Mesodermal cell (in vitro differentiated cells): ENCODE data around the gene GDPGP1.
"Not testable (repeated sequence)": the region's sequence is repeated elsewhere in the genome, so short reads cannot be mapped to it uniquely, and the experiment has no call there.

ENCODE experiments used
- H3K27ac ChIP-seq: 2 replicates; pipeline ENCODE4 v1.7.0; 2013; ENCODE audit warnings: mild to moderate bottlenecking, low read depth, low read length, moderate library complexity; ENCODE audit not compliant: severe bottlenecking
- H3K36me3 ChIP-seq: 2 replicates; pipeline ENCODE4 v1.7.1; 2013; ENCODE audit warnings: mild to moderate bottlenecking, low read length, moderate library complexity; ENCODE audit not compliant: control insufficient read depth, insufficient read depth
- H3K4me1 ChIP-seq: one replicate; pipeline ENCODE4 v1.7.1; 2013; ENCODE audit warnings: mild to moderate bottlenecking, low read length; ENCODE audit not compliant: insufficient read depth, control insufficient read depth, poor library complexity, severe bottlenecking
- H3K4me3 ChIP-seq: 2 replicates; pipeline ENCODE4 v1.7.0; 2013; ENCODE audit warnings: low read length, control low read depth, mild to moderate bottlenecking; ENCODE audit not compliant: insufficient read depth, poor library complexity, severe bottlenecking; ENCODE audit errors: extremely low read depth
- H3K9me3 ChIP-seq: 2 replicates; pipeline ENCODE4 v1.7.1; 2013; ENCODE audit warnings: mild to moderate bottlenecking, low read length, moderate library complexity; ENCODE audit not compliant: control insufficient read depth
- WGBS, 2 experiments: methylation state at CpG; one replicate each; pipeline ENCODE4 v1.1.5; 2013; ENCODE audit warnings: missing lambda C conversion rate in 2 of 2; ENCODE audit not compliant: insufficient coverage in 2 of 2; 5-methylcytosine and 5-hydroxymethylcytosine counted together

Gene GDPGP1

GRCh38 chr15:90266061-90266431 lies 32.0 kb downstream of the GDPGP1 start:
- Histone ChIP-seq H3K4me1 (peaks cover 11% of the 10 kb centered on the region), H3K4me3 (peak overlapping the region; percentile 68), H3K36me3 (peaks cover 39% of the 10 kb centered on the region), H3K27ac (peak overlapping the region; percentile 93), H3K9me3 (no peaks in the 10 kb centered on the region)
- WGBS, 2 experiments = 0 to 1% methylated on average over 12 to 15 of the region's 16 CpGs

GRCh38 chr15:90266485-90266884 lies 32.5 kb downstream of the GDPGP1 start:
- Histone ChIP-seq H3K4me1 (peaks cover 11% of the 10 kb centered on the region), H3K9me3 (no peaks in the 10 kb centered on the region)
- 36% methylated on average over 6 of the region's 15 CpGs; no CpG with 5 or more reads in 1 of the 2 experiments for WGBS, 2 experiments

GRCh38 chr15:90268415-90268814 lies 34.4 kb downstream of the GDPGP1 start:
- Histone ChIP-seq H3K36me3 (peaks cover 62% of the 10 kb centered on the region), H3K9me3 (no peaks in the 10 kb centered on the region), H3K27ac (no peak overlapping the region), H3K4me1 (peaks cover 11% of the 10 kb centered on the region), H3K4me3 (no peak overlapping the region)
- WGBS, 2 experiments = no CpG with 5 or more reads among the region's 1 CpG

More at GRCh38 chr15:90266485-90266884, 32.5 kb downstream of the GDPGP1 start:
- peak overlapping the region; percentile 68 for H3K4me3 ChIP-seq
- H3K36me3 ChIP-seq = peaks cover 43% of the 10 kb centered on the region
- H3K27ac ChIP-seq = peak overlapping the region; percentile 93

GRCh38 chr15:90270502-90271150 lies 36.6 kb downstream of the GDPGP1 start:
- WGBS, 2 experiments = 90 to 97% methylated on average over 8 to 10 of the region's 10 CpGs
- no peak overlapping the region for H3K4me3 ChIP-seq

GRCh38 chr15:90271459-90272166 lies 37.6 kb downstream of the GDPGP1 start:
- H3K4me1 ChIP-seq = peaks cover 11% of the 10 kb centered on the region
- peak overlapping the region; percentile 16 for H3K27ac ChIP-seq
- no peaks in the 10 kb centered on the region for H3K9me3 ChIP-seq
- H3K36me3 ChIP-seq = peaks cover 80% of the 10 kb centered on the region
- WGBS, 2 experiments = 94 to 97% methylated on average over 5 to 6 of the region's 7 CpGs
- H3K4me3 ChIP-seq = no peak overlapping the region

More at GRCh38 chr15:90270502-90271150, 36.6 kb downstream of the GDPGP1 start:
- peaks cover 11% of the 10 kb centered on the region for H3K4me1 ChIP-seq
- no peak overlapping the region for H3K27ac ChIP-seq
- peaks cover 75% of the 10 kb centered on the region for H3K36me3 ChIP-seq
- no peaks in the 10 kb centered on the region for H3K9me3 ChIP-seq

- not testable (repeated sequence) for H3K27ac ChIP-seq, H3K9me3 ChIP-seq, H3K4me3 ChIP-seq, H3K4me1 ChIP-seq
- WGBS, 2 experiments = 86 to 96% methylated on average over 9 to 11 of the region's 12 CpGs
- H3K36me3 ChIP-seq = peaks cover 17% of the 10 kb centered on the region
Observed at GRCh38 chr15:90278467-90278866, 44.5 kb downstream of the GDPGP1 start.

- 93 to 100% methylated on average over 3 of the region's 5 CpGs for WGBS, 2 experiments
Observed at GRCh38 chr15:90280743-90281142, 46.7 kb downstream of the GDPGP1 start.

GRCh38 chr15:90281637-90282036 lies 47.6 kb downstream of the GDPGP1 start:
- not testable (repeated sequence) for H3K36me3 ChIP-seq, H3K4me3 ChIP-seq, H3K27ac ChIP-seq, H3K9me3 ChIP-seq, H3K4me1 ChIP-seq
- WGBS, 2 experiments = 92 to 93% methylated on average over 5 of the region's 6 CpGs

More at GRCh38 chr15:90280743-90281142, 46.7 kb downstream of the GDPGP1 start:
- not testable (repeated sequence) for H3K4me1 ChIP-seq, H3K36me3 ChIP-seq, H3K4me3 ChIP-seq, H3K9me3 ChIP-seq, H3K27ac ChIP-seq

GRCh38 chr15:90286678-90287077 lies 52.7 kb downstream of the GDPGP1 start:
- Histone ChIP-seq H3K4me1 (no peaks in the 10 kb centered on the region), H3K27ac (no peak overlapping the region), H3K4me3 (no peak overlapping the region), H3K9me3 (no peaks in the 10 kb centered on the region), H3K36me3 (no peaks in the 10 kb centered on the region)

- Histone ChIP-seq H3K36me3 (no peaks in the 10 kb centered on the region), H3K4me1 (no peaks in the 10 kb centered on the region), H3K27ac (no peak overlapping the region), H3K9me3 (no peaks in the 10 kb centered on the region), H3K4me3 (no peak overlapping the region)
- 25 to 60% methylated on average over 1 to 4 of the region's 5 CpGs for WGBS, 2 experiments
Observed at GRCh38 chr15:90287101-90287500, 53.1 kb downstream of the GDPGP1 start.

- 87 to 97% methylated on average over 4 to 5 of the region's 6 CpGs for WGBS, 2 experiments
- Histone ChIP-seq H3K9me3 (no peaks in the 10 kb centered on the region), H3K27ac (no peak overlapping the region), H3K4me3 (no peak overlapping the region), H3K4me1 (no peaks in the 10 kb centered on the region), H3K36me3 (no peaks in the 10 kb centered on the region)
Observed at GRCh38 chr15:90287946-90288345, 53.9 kb downstream of the GDPGP1 start.
